ENCODE data around the gene RNGTT.
A peak's percentile ranks its signal among the peaks of the same experiment; 100 is the strongest.

Gene RNGTT

DNA sequence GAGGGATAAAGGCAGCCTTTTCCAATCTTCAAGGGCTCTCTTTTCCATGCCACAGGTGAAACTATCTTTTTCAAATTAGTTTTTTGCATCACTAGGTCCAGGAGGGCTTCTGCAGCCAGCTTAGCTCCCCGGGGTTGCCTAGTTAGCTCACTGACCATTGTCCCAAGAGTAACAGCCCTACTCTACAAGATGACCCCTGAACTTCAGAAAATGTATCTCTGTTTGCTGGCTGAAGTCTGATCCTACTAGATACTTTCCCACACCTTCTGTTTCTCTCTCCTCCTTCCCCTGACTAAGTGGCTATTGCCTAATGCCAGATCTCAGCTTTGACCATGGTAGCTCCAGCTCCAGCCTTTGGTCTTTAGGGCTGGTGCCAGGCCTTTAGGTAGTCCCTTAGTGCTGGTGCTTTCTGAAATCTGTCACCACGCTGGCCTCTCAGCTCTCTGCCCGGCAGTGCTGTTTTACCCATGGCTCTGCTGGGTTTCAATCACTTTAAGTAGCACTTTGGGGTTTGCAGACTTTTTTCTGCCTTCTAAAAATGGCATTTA is 255.1 kb downstream of the RNGTT start:
- no peak for FAIRE-seq

GRCh38 chr6:88705601-88706000 is 257.8 kb downstream of the RNGTT start:
- no peak for FAIRE-seq

DNA sequence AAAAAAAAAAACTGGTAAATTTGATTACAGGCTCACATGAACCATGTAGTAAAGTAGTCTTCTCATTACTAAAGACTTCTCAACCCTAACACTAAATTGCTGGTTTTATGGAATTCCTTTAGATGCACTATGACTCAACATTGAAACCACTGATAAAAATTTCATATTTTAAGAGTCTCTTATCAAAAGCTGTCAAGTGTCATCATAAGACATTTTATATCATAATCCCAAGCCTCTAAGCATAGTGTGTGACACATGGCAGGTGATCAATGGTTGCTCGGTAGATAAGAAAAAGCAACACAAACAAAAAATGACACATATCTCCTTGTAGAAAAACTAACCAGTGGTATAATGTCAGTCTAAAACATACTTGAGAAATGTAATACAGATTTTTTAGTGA is 258.4 kb downstream of the RNGTT start:
- no peak for FAIRE-seq

GRCh38 chr6:88702956-88703556 is 260.4 kb downstream of the RNGTT start:
- no peak for FAIRE-seq

- FAIRE-seq: no peak
Observed at GRCh38 chr6:88698661-88699060, 264.8 kb downstream of the RNGTT start.

DNA sequence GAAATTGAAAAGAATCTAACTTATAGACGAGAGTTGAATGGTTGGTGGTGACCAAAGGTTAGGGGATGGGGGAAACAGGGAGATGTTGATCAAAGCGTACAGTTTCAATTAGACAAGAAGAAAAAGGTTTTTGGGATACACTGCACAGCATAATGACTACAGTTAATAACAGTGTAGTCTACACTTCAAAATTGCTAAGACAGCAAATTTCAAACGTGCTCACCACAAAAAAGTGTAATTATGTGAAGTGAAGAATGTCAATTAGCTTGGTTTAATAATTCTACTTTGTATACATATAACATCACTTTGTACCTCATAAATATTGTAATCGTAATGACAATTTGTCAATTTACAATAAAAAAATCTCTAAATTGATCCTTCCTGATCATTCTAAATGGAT is 267.5 kb downstream of the RNGTT start:
- no peak for FAIRE-seq

DNA sequence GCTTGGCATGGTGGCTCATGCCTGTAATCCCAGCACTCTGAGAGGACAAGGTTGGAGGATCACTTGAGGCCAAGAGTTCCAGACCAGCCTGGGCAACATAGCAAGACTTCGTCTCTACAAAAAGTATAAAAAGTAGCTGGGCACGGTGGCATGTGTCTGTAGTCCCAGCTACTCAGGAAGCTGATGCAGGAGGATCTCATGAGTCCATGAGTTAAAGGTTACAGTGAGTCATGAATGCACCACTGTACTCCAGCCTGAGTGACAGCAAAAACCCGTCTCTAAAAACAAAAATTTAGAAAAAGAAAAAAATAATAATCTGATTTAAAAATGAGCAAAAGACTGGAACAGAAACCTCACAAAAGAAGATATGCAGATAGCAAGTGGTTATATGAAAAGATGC is 279.7 kb downstream of the RNGTT start:
- no peak for FAIRE-seq

- no peak for FAIRE-seq
Observed at GRCh38 chr6:88680654-88681053, 282.8 kb downstream of the RNGTT start.

DNA sequence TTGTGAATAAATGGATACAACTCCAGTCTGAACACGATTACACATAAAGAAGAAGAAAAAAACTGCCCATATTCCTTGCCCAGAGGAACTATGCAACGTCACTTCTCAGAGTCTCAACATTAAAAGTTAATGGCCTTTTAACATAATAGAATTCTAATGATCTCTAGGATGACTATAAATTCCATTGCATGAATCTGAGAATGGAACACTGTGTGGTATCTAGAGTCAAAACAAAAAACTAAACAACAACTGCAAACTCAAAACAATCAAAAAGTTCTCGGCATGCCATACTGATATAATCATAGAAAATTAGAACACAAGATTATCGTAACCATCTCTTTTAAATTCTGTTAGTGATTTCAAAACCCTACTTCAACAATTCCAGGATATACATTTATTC is 283.6 kb downstream of the RNGTT start:
- no peak for FAIRE-seq

GRCh38 chr6:88677356-88677755 is 286.1 kb downstream of the RNGTT start:
- FAIRE-seq: no peak

DNA sequence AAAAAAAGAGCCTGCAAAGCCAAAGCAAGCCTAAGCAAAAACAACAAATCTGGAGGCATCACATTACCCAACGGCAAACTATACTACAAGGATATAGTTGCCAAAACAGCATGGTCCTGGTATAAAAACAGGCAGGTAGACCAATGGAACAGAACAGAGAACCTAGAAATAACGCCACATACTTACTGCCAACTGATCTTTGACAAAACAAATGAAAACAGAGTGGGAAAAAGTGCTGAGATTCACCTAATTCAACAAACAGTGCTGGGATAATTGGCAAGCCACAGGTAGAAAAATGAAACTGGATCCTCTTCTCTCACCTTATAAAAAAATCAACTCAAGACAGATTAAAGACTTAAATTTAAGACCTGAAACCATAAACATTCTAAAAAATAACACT is 291.8 kb downstream of the RNGTT start:
- FAIRE-seq: no peak

DNA sequence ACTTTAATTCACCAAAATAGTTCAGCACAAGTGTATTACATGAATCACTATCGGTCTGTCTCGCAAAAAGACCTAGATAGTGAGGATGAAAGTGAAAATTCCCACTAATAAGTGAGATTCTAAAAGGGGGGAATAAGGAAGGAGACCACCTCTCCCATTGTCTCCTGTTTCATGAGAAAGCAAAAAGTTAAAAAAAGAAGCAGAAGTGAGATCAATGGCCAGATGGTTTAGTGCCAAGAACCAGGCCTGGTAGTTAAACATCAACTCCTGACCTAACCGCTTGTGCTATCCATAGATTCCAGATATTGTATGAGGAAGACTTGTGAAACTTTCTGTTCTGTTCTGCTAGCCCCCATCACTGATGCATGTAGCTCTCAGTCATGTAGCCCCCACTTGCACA is 293.0 kb downstream of the RNGTT start:
- no peak for FAIRE-seq

DNA sequence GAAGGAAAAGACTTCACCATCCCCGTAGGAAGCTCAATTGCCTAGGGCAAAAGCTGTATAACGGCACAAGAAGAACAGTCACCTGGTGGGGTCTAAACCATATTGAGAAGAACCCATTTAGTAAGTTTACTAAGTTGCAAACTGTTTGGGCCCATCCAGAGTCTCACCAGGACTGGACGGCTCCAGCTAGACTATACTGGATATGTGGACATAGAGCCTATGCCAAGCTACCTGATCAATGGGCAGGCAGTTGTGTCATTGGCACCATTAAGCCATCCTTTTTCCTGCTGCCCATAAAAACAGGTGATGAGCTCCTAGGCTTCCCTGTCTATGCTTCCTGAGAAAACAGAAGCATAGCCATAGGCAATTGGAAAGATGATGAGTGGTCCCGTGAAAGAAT is 293.9 kb downstream of the RNGTT start:
- no peak for FAIRE-seq

- FAIRE-seq: no peak
Observed at GRCh38 chr6:88666901-88667300, 296.5 kb downstream of the RNGTT start.

GRCh38 chr6:88665131-88665530 is 298.3 kb downstream of the RNGTT start:
- FAIRE-seq: no peak

- no peak for FAIRE-seq
Observed at GRCh38 chr6:88663801-88664200, 299.6 kb downstream of the RNGTT start.

- FAIRE-seq: no peak
Observed at GRCh38 chr6:88662653-88663174, 300.7 kb downstream of the RNGTT start.

- FAIRE-seq: no peak
Observed at GRCh38 chr6:88662163-88662580, 301.2 kb downstream of the RNGTT start.

- peak; percentile 26 for FAIRE-seq
Observed at GRCh38 chr6:88661136-88661535, 302.3 kb downstream of the RNGTT start.

DNA sequence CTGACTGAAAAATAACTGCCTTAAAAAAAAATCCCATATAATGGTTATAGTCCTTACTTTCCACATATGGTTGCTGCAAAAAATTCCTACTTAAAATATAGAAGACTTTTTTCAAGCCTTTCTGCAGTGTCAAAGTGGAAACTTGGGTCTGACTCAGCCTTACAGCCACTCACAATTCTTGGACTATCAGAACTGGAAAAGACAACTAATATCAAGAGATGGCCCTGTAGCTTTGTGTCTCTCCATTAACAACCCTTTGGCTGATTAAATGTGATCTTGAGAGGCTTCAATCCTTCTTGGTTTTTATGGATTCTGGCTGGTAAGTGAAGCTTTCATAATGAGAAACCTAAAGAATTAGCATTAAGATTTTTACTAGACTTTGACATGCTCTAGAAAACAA is 307.8 kb downstream of the RNGTT start:
- FAIRE-seq: no peak

DNA sequence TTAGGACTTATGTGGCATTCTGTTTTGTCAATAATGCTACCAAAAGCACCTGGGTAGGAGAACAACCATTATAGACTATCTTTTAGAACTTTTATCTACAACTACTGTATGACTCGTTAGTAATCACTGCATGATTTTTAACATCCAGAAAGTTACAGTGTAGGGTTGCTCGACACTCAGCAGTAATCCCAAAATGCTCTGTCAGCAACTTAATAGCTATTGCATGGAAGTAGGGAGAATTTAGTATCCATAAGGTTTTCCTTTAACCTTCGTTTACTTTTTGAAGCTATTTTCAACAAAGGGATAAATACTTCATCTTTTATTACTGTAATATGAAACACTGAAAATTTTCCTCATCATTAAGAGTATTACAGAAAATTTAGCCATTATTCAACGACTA is 309.5 kb downstream of the RNGTT start:
- no peak for FAIRE-seq

DNA sequence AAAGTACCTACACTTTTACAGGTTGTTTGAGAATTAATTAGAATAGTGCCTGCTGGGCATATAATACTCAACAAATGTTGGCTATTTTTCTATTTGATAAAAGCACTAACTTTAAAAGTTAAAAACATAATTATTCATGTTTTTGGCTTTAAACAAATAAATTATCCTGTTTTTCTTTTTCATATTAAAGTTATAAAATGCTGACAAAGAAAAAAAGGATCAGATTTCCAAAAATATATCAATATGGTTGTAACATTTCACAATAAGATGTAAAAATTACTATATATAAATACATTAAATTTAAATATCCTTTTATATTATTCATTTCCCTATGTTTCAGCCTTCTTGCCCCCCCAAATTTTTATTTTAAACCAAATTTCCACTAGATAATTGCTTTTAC is 312.0 kb downstream of the RNGTT start:
- peak; percentile 43 for FAIRE-seq

GRCh38 chr6:88650979-88651378 is 312.4 kb downstream of the RNGTT start:
- FAIRE-seq: no peak

- peak; percentile 46 for FAIRE-seq
Observed at GRCh38 chr6:88650029-88650619, 313.3 kb downstream of the RNGTT start.
